Chondrocyte (in vitro differentiated cells): ENCODE measurements around the gene CNOT6. TPM values are rescaled to one million over a fixed set of nuclear protein-coding genes. Genes with fewer than 3 reads are reported as not detected.
"Not testable (repeated sequence)": the region's sequence is repeated elsewhere in the genome, so short reads cannot be mapped to it uniquely, and the experiment has no call there.

ENCODE experiments used
- DNase-seq: peaks from one replicate; pipeline ENCODE4 v3.0.0; 2021; ENCODE audit warnings: mixed read lengths, low spot score
- H3K27ac Mint-ChIP-seq: one replicate; pipeline ENCODE4 v1.8.0; 2021; ENCODE audit warnings: mild to moderate bottlenecking, moderate library complexity, mixed read lengths; ENCODE audit not compliant: unreplicated experiment
- H3K27me3 Mint-ChIP-seq: 2 replicates; pipeline ENCODE4 v1.8.0; 2021; ENCODE audit warnings: low read depth, mixed read lengths
- H3K36me3 Mint-ChIP-seq: 2 replicates; pipeline ENCODE4 v1.8.0; 2021; ENCODE audit warnings: low read depth, mixed read lengths
- H3K4me1 Mint-ChIP-seq: 2 replicates; pipeline ENCODE4 v1.8.0; 2021; ENCODE audit warnings: low read depth, mild to moderate bottlenecking, mixed read lengths
- H3K4me3 Mint-ChIP-seq: one replicate; pipeline ENCODE4 v1.8.0; 2021; ENCODE audit warnings: mild to moderate bottlenecking, moderate library complexity, mixed read lengths; ENCODE audit not compliant: unreplicated experiment
- H3K9me3 Mint-ChIP-seq: 2 replicates; pipeline ENCODE4 v1.8.0; 2021; ENCODE audit warnings: low read depth, mixed read lengths
- total RNA-seq: library from RNA; stranded (reverse); gene quantifications from 3 replicates; pipeline ENCODE4 v1.2.1, GENCODE V29; 2021
- TF ChIP-seq, protein P1 (sequence below): fragments of 200-600 bp; sonication (generic); IDR thresholded peaks from 2 replicates; pipeline ENCODE4 v1.5.0; 2021; ENCODE audit warnings: antibody characterized with exemption, mild to moderate bottlenecking, moderate library complexity

The CNOT6 gene
- total RNA-seq, 1 donor from 2014 or later = 24.7 TPM

DNA sequence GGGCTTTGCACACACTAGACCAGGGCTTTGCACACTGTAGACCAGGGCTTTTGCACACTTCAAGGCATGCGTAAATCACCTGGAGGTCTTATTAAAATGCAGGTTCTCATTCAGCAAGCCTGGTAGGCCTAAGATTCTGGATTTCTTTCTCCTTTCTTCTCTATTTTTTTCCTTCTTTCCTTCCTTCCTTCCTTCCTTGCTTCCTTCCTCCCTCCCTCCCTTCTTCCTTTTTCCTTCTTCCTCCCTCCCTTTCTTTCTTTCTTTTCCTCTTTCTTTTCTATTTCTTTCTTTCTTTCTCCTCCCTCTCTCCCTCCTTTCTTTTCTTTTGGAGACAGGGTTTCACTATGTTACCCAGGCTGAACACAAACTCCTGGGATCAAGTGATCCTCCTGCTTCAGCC, 24.3 kb upstream of the CNOT6 start:
- TF ChIP-seq, protein P1, sequence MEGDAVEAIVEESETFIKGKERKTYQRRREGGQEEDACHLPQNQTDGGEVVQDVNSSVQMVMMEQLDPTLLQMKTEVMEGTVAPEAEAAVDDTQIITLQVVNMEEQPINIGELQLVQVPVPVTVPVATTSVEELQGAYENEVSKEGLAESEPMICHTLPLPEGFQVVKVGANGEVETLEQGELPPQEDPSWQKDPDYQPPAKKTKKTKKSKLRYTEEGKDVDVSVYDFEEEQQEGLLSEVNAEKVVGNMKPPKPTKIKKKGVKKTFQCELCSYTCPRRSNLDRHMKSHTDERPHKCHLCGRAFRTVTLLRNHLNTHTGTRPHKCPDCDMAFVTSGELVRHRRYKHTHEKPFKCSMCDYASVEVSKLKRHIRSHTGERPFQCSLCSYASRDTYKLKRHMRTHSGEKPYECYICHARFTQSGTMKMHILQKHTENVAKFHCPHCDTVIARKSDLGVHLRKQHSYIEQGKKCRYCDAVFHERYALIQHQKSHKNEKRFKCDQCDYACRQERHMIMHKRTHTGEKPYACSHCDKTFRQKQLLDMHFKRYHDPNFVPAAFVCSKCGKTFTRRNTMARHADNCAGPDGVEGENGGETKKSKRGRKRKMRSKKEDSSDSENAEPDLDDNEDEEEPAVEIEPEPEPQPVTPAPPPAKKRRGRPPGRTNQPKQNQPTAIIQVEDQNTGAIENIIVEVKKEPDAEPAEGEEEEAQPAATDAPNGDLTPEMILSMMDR = no peak
- Mint-ChIP-seq H3K27ac (no peak overlapping the region), H3K36me3 (no peaks in the 10 kb centered on the region), H3K4me1 (peaks cover 6% of the 10 kb centered on the region), H3K9me3 (no peaks in the 10 kb centered on the region), H3K4me3 (no peak overlapping the region), H3K27me3 (peaks cover 11% of the 10 kb centered on the region)
- no peak for DNase-seq

DNA sequence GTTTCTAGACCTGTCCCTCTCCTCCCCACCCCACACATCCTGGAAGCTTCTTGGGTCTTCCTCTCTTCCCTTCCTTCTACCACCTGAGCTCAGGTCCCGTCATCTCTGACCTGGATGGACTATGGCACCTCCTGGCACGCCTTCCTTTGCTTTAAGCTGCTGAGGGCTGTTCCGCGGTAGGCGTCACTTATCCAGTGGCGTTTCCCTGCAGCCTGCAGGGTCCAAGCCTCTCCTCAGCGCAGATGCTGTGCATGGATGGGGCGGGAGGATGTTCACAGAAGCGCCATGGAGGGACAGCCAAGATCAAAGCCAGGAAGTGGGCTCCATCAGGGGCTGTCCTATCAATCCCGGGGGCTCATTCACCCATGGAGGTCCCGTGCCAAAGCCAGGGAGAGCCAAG, 23.8 kb upstream of the CNOT6 start:
- H3K4me3 Mint-ChIP-seq = no peak overlapping the region

DNA sequence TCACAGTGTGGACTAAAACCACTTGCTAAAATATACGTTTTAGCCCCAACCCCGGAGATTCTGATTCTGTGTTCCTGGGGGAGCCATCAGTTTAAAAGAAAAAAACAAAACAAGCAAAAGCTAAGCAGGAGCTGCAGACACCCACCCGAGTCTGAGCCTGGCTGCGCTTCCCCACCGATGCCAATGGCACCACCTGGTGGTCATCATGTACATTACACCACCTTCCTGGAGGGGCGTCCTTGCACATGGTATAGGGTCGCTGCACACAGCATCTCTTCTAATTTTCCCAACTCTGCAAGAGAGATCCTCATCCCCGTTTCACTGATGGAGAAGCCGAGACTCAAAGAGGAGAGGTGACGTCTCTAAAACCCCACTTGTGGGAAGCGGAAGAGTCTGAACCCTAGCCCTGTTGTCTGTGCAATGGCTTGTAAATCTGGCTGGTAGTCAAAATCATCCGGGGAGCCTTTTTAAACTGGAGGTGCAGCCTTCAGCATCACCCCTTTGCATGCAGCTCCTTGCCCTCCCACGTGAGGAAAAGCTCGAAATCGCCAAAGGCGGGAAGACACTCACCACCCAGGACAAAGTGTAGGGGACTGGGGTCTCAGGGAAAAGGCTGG, 23.1 kb upstream of the CNOT6 start:
- H3K4me3 Mint-ChIP-seq = no peak overlapping the region
- peaks cover 11% of the 10 kb centered on the region for H3K27me3 Mint-ChIP-seq
- TF ChIP-seq, protein P1 = peak; percentile 94
- no peak overlapping the region for H3K27ac Mint-ChIP-seq
- H3K36me3 Mint-ChIP-seq = no peaks in the 10 kb centered on the region
- no peaks in the 10 kb centered on the region for H3K9me3 Mint-ChIP-seq
- peak; percentile 48 for DNase-seq
- H3K4me1 Mint-ChIP-seq = peaks cover 6% of the 10 kb centered on the region

More for the DNA sequence above, 23.8 kb upstream of the CNOT6 start:
- no peaks in the 10 kb centered on the region for H3K9me3 Mint-ChIP-seq
- peak; percentile 62 for DNase-seq
- TF ChIP-seq, protein P1 = no peak
- H3K27me3 Mint-ChIP-seq = peaks cover 11% of the 10 kb centered on the region
- no peaks in the 10 kb centered on the region for H3K36me3 Mint-ChIP-seq
- H3K4me1 Mint-ChIP-seq = peaks cover 6% of the 10 kb centered on the region
- H3K27ac Mint-ChIP-seq = no peak overlapping the region

DNA sequence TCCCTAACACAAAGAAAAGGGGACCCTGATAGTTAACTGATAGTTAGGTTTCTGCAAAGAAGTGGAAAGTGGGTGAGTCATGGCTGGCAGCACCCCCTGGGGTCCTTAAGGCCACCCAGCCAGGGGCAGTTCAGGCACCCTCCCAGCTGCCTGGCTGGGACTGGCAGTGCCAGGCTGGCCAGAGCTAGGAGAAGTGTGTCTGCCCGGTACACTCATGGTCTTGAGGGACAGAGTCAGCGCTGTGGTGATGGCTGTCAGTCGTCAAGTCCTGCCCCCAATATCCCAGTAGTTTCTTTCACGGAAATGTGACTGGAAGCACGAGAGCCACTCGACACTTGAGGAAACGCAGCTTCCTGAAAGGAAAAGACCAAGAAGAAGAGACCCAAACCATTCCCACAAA, 22.3 kb upstream of the CNOT6 start:
- Mint-ChIP-seq H3K27ac (no peak overlapping the region), H3K27me3 (peaks cover 11% of the 10 kb centered on the region), H3K9me3 (no peaks in the 10 kb centered on the region), H3K4me1 (peaks cover 5% of the 10 kb centered on the region), H3K36me3 (no peaks in the 10 kb centered on the region), H3K4me3 (no peak overlapping the region)
- DNase-seq = peak; percentile 52
- TF ChIP-seq, protein P1 = no peak

DNA sequence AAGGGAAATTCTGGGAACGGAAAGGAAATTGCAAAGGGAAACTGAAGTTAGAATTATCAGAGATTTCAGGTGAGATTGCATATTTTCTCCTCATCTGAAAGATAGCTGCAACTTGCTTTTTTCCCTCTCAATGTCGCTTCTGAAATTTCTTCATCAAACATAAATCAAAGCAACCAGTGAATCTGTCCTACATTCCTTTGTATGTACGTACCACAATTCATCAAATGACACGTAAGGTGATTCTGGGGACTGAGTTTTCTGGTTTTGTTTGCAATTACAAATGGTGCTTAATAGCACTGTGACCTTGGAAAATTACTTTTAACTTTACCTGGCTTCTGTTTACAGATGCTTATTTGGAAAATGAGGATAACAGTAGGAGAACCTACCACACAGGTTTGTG, 21.9 kb upstream of the CNOT6 start:
- no peaks in the 10 kb centered on the region for H3K9me3 Mint-ChIP-seq
- peaks cover 11% of the 10 kb centered on the region for H3K27me3 Mint-ChIP-seq
- no peak overlapping the region for H3K4me3 Mint-ChIP-seq
- no peak for DNase-seq
- TF ChIP-seq, protein P1 = no peak
- H3K27ac Mint-ChIP-seq = no peak overlapping the region
- peaks cover under 1% of the 10 kb centered on the region for H3K4me1 Mint-ChIP-seq
- H3K36me3 Mint-ChIP-seq = no peaks in the 10 kb centered on the region

DNA sequence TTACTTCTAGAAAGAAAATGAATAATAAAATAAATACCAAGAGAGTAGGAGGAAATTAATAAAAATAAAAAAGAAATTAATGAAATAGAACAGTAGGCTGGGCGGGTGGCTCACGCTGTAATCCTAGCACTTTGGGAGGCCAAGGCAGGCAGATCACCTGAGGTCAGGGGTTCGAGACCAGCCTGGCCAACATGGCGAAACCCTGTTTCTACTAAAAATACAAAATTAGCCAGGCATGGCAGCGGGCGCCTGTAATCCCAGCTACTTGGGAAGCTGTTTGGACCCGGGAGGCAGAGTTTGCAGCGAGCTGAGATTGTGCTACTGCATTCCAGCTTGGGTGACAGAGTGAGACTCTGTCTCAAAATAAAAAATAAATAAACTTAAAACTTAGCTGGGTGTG, 20.8 kb upstream of the CNOT6 start:
- peak; percentile 22 for DNase-seq
- peaks cover 11% of the 10 kb centered on the region for H3K27me3 Mint-ChIP-seq
- H3K4me3 Mint-ChIP-seq, H3K9me3 Mint-ChIP-seq, H3K27ac Mint-ChIP-seq, H3K4me1 Mint-ChIP-seq, H3K36me3 Mint-ChIP-seq: not testable (repeated sequence)
